ENCODE results near the gene GJB3.

The GJB3 gene

DNA sequence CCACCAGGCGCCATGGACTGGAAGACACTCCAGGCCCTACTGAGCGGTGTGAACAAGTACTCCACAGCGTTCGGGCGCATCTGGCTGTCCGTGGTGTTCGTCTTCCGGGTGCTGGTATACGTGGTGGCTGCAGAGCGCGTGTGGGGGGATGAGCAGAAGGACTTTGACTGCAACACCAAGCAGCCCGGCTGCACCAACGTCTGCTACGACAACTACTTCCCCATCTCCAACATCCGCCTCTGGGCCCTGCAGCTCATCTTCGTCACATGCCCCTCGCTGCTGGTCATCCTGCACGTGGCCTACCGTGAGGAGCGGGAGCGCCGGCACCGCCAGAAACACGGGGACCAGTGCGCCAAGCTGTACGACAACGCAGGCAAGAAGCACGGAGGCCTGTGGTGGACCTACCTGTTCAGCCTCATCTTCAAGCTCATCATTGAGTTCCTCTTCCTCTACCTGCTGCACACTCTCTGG is 3.8 kb downstream of the GJB3 start:
- no peak overlapping the region for H3K27ac ChIP-seq
- no peaks in the 10 kb centered on the region for H3K9me3 ChIP-seq (ENCODE audit: control insufficient read depth, low read length)
- no peak overlapping the region for H3K4me3 ChIP-seq (ENCODE audit: low read depth, low read length)
- H3K36me3 ChIP-seq (ENCODE audit: control insufficient read depth, insufficient read depth, low read length): no peaks in the 10 kb centered on the region
- TF ChIP-seq, protein P1, sequence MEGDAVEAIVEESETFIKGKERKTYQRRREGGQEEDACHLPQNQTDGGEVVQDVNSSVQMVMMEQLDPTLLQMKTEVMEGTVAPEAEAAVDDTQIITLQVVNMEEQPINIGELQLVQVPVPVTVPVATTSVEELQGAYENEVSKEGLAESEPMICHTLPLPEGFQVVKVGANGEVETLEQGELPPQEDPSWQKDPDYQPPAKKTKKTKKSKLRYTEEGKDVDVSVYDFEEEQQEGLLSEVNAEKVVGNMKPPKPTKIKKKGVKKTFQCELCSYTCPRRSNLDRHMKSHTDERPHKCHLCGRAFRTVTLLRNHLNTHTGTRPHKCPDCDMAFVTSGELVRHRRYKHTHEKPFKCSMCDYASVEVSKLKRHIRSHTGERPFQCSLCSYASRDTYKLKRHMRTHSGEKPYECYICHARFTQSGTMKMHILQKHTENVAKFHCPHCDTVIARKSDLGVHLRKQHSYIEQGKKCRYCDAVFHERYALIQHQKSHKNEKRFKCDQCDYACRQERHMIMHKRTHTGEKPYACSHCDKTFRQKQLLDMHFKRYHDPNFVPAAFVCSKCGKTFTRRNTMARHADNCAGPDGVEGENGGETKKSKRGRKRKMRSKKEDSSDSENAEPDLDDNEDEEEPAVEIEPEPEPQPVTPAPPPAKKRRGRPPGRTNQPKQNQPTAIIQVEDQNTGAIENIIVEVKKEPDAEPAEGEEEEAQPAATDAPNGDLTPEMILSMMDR (IDR thresholded peaks at IDR 0.05): no peak
- no peaks in the 10 kb centered on the region for H3K27me3 ChIP-seq (ENCODE audit: control insufficient read depth, insufficient read depth, low read length)
- no peak overlapping the region for H2AFZ ChIP-seq
- no peak overlapping the region for H3K9ac ChIP-seq
- no peak overlapping the region for H3K4me2 ChIP-seq (ENCODE audit: low read length)
- no peaks in the 10 kb centered on the region for H3K79me2 ChIP-seq
- H3K4me1 ChIP-seq: no peaks in the 10 kb centered on the region

DNA sequence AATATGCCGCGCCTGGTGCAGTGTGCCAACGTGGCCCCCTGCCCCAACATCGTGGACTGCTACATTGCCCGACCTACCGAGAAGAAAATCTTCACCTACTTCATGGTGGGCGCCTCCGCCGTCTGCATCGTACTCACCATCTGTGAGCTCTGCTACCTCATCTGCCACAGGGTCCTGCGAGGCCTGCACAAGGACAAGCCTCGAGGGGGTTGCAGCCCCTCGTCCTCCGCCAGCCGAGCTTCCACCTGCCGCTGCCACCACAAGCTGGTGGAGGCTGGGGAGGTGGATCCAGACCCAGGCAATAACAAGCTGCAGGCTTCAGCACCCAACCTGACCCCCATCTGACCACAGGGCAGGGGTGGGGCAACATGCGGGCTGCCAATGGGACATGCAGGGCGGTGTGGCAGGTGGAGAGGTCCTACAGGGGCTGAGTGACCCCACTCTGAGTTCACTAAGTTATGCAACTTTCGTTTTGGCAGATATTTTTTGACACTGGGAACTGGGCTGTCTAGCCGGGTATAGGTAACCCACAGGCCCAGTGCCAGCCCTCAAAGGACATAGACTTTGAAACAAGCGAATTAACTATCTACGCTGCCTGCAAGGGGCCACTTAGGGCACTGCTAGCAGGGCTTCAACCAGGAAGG is 4.3 kb downstream of the GJB3 start:
- no peaks in the 10 kb centered on the region for H3K79me2 ChIP-seq
- no peak overlapping the region for H3K27ac ChIP-seq
- no peak overlapping the region for H3K9ac ChIP-seq
- no peak overlapping the region for H2AFZ ChIP-seq
- H3K4me2 ChIP-seq (ENCODE audit: low read length): no peak overlapping the region
- H3K9me3 ChIP-seq (ENCODE audit: control insufficient read depth, low read length): no peaks in the 10 kb centered on the region
- H3K36me3 ChIP-seq (ENCODE audit: control insufficient read depth, insufficient read depth, low read length): no peaks in the 10 kb centered on the region
- no peak overlapping the region for H3K4me3 ChIP-seq (ENCODE audit: low read depth, low read length)
- no peaks in the 10 kb centered on the region for H3K4me1 ChIP-seq
- H3K27me3 ChIP-seq (ENCODE audit: control insufficient read depth, insufficient read depth, low read length): no peaks in the 10 kb centered on the region
- TF ChIP-seq, protein P1 (IDR thresholded peaks at IDR 0.05): no peak

DNA sequence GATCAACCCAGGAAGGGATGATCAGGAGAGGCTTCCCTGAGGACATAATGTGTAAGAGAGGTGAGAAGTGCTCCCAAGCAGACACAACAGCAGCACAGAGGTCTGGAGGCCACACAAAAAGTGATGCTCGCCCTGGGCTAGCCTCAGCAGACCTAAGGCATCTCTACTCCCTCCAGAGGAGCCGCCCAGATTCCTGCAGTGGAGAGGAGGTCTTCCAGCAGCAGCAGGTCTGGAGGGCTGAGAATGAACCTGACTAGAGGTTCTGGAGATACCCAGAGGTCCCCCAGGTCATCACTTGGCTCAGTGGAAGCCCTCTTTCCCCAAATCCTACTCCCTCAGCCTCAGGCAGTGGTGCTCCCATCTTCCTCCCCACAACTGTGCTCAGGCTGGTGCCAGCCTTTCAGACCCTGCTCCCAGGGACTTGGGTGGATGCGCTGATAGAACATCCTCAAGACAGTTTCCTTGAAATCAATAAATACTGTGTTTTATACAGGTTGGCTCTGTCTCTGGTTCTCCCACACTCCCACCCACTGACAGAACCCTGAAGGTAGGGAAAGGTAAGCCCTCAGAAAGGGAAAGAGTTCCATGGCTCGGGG is 5.0 kb downstream of the GJB3 start:
- no peak overlapping the region for H3K4me3 ChIP-seq (ENCODE audit: low read depth, low read length)
- no peaks in the 10 kb centered on the region for H3K4me1 ChIP-seq
- no peaks in the 10 kb centered on the region for H3K9me3 ChIP-seq (ENCODE audit: control insufficient read depth, low read length)
- TF ChIP-seq, protein P1 (IDR thresholded peaks at IDR 0.05): no peak
- H2AFZ ChIP-seq: no peak overlapping the region
- no peaks in the 10 kb centered on the region for H3K27me3 ChIP-seq (ENCODE audit: control insufficient read depth, insufficient read depth, low read length)
- H3K36me3 ChIP-seq (ENCODE audit: control insufficient read depth, insufficient read depth, low read length): no peaks in the 10 kb centered on the region
- H3K4me2 ChIP-seq (ENCODE audit: low read length): no peak overlapping the region
- no peak overlapping the region for H3K27ac ChIP-seq
- no peaks in the 10 kb centered on the region for H3K79me2 ChIP-seq
- no peak overlapping the region for H3K9ac ChIP-seq

DNA sequence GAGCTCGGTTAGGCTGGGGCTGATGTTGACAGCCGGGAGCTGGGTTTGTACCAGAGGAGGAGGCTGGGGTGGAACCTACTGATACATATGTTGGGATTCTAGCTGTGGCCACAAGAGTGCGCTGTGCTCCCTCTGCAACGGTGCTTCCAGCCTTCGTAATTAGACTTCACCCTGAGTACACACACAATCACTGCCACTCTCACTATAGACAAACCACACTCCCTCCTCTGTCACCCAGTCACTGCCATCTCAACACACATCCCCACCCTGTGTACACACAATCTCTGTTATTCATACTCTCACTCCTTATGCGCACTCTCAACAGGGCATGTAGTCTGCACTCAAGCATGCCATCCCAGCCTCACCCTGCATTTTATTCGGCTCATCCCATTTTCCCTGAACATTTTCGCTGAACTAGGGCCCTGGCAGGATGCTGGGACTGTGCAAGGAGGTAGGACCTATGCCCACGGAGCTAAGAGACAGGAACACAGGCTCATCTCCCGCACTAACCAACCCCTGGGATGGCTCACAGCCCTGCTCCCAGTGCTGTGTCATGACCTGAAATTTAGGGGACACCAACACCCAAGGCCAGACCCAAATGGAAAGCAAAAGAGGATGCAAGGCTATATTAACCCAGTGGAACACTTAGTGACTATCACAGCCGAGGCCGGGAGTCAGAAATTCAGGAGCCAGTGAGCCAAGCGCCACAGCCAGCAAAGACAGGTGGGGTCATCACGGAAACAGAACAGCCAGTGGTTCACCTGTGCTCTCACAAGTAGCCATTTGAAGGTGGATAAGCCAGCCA is 5.7 kb downstream of the GJB3 start:
- no peak overlapping the region for H3K9ac ChIP-seq
- no peak overlapping the region for H3K4me2 ChIP-seq (ENCODE audit: low read length)
- no peak overlapping the region for H3K27ac ChIP-seq
- no peaks in the 10 kb centered on the region for H3K27me3 ChIP-seq (ENCODE audit: control insufficient read depth, insufficient read depth, low read length)
- H3K9me3 ChIP-seq (ENCODE audit: control insufficient read depth, low read length): no peaks in the 10 kb centered on the region
- H3K4me1 ChIP-seq: no peaks in the 10 kb centered on the region
- no peak overlapping the region for H2AFZ ChIP-seq
- no peak overlapping the region for H3K4me3 ChIP-seq (ENCODE audit: low read depth, low read length)
- no peaks in the 10 kb centered on the region for H3K36me3 ChIP-seq (ENCODE audit: control insufficient read depth, insufficient read depth, low read length)
- TF ChIP-seq, protein P1 (IDR thresholded peaks at IDR 0.05): peak; percentile 56
- no peaks in the 10 kb centered on the region for H3K79me2 ChIP-seq
